ENCODE results near the gene BICDL2.

The BICDL2 gene

DNA sequence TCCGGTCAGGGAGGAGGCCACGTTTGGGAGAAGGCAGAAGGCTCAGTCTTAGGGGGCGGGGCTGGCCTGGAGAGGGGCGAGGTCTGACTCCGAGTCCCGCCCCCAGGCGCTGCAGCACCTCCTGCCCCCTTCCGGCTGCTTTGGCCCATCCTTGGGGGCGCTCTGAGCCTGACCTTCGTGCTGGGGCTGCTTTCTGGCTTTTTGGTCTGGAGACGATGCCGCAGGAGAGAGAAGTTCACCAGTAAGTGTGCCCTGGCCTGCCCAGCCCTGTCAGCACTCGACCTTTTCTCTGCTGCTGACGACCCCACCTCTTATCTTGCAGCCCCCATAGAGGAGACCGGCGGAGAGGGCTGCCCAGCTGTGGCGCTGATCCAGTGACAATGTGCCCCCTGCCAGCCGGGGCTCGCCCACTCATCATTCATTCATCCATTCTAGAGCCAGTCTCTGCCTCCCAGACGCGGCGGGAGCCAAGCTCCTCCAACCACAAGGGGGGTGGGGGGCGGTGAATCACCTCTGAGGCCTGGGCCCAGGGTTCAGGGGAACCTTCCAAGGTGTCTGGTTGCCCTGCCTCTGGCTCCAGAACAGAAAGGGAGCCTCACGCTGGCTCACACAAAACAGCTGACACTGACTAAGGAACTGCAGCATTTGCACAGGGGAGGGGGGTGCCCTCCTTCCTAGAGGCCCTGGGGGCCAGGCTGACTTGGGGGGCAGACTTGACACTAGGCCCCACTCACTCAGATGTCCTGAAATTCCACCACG, 15.1 kb downstream of the BICDL2 start:
- peak overlapping the region; percentile 54 for H3K27ac ChIP-seq (ENCODE audit: extremely low read depth, low read depth, low read length)
- H3K36me3 ChIP-seq (ENCODE audit: control insufficient read depth in 2 of 2, insufficient read depth in 1 of 2, low read length in 2 of 2): peaks cover 0 to 14% of the 10 kb centered on the region in 2 experiments; a peak in 1 of 3 replicates
- H3K9me3 ChIP-seq (ENCODE audit: control insufficient read depth, insufficient read depth, low read depth, low read length): no peaks in the 10 kb centered on the region
- ChIA-PET POLR2A (interaction anchor here (0.6 to 11.9 kb wide), 17 partner anchors 9 to 321 kb away, joined by 3 to 247 read pairs (median 6); partner anchors contain the start of genes CLDN9, FLYWCH2, KREMEN2 and PAQR4), CTCF (interaction anchor here (0.6 to 4.1 kb wide), 9 partner anchors 10 to 69 kb away, joined by 3 to 41 read pairs (median 3); no protein-coding TSS in a partner anchor)
- peaks cover 21% of the 10 kb centered on the region for H3K4me1 ChIP-seq (ENCODE audit: control insufficient read depth, insufficient read depth, low read length)
- peak overlapping the region; percentile 75 for H3K4me3 ChIP-seq (ENCODE audit: low read depth, low read length)
- TF ChIP-seq ZNF416 (tag by site-specific recombination; IDR thresholded peaks at IDR 0.05): no peak
- no peak for TF ChIP-seq ZNF19 (tag by site-specific recombination; IDR thresholded peaks at IDR 0.05; ENCODE audit: low read depth)
- TF ChIP-seq, protein P1, sequence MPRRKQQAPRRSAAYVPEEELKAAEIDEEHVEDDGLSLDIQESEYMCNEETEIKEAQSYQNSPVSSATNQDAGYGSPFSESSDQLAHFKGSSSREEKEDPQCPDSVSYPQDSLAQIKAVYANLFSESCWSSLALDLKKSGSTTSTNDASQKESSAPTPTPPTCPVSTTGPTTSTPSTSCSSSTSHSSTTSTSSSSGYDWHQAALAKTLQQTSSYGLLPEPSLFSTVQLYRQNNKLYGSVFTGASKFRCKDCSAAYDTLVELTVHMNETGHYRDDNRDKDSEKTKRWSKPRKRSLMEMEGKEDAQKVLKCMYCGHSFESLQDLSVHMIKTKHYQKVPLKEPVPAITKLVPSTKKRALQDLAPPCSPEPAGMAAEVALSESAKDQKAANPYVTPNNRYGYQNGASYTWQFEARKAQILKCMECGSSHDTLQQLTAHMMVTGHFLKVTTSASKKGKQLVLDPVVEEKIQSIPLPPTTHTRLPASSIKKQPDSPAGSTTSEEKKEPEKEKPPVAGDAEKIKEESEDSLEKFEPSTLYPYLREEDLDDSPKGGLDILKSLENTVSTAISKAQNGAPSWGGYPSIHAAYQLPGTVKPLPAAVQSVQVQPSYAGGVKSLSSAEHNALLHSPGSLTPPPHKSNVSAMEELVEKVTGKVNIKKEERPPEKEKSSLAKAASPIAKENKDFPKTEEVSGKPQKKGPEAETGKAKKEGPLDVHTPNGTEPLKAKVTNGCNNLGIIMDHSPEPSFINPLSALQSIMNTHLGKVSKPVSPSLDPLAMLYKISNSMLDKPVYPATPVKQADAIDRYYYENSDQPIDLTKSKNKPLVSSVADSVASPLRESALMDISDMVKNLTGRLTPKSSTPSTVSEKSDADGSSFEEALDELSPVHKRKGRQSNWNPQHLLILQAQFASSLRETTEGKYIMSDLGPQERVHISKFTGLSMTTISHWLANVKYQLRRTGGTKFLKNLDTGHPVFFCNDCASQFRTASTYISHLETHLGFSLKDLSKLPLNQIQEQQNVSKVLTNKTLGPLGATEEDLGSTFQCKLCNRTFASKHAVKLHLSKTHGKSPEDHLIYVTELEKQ (tag by site-specific recombination; IDR thresholded peaks at IDR 0.05; ENCODE audit: borderline replicate concordance): no peak
- TF ChIP-seq ZNF221 (tag by site-specific recombination; IDR thresholded peaks at IDR 0.05; ENCODE audit: borderline replicate concordance): no peak
- TF ChIP-seq SP2 (tag by site-specific recombination; IDR thresholded peaks at IDR 0.05): peak; percentile 84
- TF ChIP-seq, protein P2, sequence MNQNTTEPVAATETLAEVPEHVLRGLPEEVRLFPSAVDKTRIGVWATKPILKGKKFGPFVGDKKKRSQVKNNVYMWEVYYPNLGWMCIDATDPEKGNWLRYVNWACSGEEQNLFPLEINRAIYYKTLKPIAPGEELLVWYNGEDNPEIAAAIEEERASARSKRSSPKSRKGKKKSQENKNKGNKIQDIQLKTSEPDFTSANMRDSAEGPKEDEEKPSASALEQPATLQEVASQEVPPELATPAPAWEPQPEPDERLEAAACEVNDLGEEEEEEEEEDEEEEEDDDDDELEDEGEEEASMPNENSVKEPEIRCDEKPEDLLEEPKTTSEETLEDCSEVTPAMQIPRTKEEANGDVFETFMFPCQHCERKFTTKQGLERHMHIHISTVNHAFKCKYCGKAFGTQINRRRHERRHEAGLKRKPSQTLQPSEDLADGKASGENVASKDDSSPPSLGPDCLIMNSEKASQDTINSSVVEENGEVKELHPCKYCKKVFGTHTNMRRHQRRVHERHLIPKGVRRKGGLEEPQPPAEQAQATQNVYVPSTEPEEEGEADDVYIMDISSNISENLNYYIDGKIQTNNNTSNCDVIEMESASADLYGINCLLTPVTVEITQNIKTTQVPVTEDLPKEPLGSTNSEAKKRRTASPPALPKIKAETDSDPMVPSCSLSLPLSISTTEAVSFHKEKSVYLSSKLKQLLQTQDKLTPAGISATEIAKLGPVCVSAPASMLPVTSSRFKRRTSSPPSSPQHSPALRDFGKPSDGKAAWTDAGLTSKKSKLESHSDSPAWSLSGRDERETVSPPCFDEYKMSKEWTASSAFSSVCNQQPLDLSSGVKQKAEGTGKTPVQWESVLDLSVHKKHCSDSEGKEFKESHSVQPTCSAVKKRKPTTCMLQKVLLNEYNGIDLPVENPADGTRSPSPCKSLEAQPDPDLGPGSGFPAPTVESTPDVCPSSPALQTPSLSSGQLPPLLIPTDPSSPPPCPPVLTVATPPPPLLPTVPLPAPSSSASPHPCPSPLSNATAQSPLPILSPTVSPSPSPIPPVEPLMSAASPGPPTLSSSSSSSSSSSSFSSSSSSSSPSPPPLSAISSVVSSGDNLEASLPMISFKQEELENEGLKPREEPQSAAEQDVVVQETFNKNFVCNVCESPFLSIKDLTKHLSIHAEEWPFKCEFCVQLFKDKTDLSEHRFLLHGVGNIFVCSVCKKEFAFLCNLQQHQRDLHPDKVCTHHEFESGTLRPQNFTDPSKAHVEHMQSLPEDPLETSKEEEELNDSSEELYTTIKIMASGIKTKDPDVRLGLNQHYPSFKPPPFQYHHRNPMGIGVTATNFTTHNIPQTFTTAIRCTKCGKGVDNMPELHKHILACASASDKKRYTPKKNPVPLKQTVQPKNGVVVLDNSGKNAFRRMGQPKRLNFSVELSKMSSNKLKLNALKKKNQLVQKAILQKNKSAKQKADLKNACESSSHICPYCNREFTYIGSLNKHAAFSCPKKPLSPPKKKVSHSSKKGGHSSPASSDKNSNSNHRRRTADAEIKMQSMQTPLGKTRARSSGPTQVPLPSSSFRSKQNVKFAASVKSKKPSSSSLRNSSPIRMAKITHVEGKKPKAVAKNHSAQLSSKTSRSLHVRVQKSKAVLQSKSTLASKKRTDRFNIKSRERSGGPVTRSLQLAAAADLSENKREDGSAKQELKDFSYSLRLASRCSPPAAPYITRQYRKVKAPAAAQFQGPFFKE (tag by site-specific recombination; IDR thresholded peaks at IDR 0.05; ENCODE audit: borderline replicate concordance): no peak
- no peak for TF ChIP-seq ZNF558 (tag by site-specific recombination; IDR thresholded peaks at IDR 0.05)
- no peak for TF ChIP-seq ZNF274 (IDR thresholded peaks at IDR 0.05; ENCODE audit: low read length)
- no peak for TF ChIP-seq ZNF274 (tag by site-specific recombination; IDR thresholded peaks at IDR 0.05; ENCODE audit: borderline replicate concordance)
- no peak for TF ChIP-seq ZNF16 (tag by site-specific recombination; IDR thresholded peaks at IDR 0.05; ENCODE audit: low read depth)
- TF ChIP-seq ZNF510 (tag by site-specific recombination; IDR thresholded peaks at IDR 0.05; ENCODE audit: insufficient replicate concordance): no peak
- TF ChIP-seq, protein P3, sequence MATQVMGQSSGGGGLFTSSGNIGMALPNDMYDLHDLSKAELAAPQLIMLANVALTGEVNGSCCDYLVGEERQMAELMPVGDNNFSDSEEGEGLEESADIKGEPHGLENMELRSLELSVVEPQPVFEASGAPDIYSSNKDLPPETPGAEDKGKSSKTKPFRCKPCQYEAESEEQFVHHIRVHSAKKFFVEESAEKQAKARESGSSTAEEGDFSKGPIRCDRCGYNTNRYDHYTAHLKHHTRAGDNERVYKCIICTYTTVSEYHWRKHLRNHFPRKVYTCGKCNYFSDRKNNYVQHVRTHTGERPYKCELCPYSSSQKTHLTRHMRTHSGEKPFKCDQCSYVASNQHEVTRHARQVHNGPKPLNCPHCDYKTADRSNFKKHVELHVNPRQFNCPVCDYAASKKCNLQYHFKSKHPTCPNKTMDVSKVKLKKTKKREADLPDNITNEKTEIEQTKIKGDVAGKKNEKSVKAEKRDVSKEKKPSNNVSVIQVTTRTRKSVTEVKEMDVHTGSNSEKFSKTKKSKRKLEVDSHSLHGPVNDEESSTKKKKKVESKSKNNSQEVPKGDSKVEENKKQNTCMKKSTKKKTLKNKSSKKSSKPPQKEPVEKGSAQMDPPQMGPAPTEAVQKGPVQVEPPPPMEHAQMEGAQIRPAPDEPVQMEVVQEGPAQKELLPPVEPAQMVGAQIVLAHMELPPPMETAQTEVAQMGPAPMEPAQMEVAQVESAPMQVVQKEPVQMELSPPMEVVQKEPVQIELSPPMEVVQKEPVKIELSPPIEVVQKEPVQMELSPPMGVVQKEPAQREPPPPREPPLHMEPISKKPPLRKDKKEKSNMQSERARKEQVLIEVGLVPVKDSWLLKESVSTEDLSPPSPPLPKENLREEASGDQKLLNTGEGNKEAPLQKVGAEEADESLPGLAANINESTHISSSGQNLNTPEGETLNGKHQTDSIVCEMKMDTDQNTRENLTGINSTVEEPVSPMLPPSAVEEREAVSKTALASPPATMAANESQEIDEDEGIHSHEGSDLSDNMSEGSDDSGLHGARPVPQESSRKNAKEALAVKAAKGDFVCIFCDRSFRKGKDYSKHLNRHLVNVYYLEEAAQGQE (tag by site-specific recombination; IDR thresholded peaks at IDR 0.05): no peak
- TF ChIP-seq ZNF354C (tag by site-specific recombination; IDR thresholded peaks at IDR 0.05; ENCODE audit: borderline replicate concordance, low read depth): no peak
- TF ChIP-seq ZNF121 (tag by site-specific recombination; IDR thresholded peaks at IDR 0.05): no peak
- TF ChIP-seq FEZF1 (tag by site-specific recombination; IDR thresholded peaks at IDR 0.05): no peak
- no peak for TF ChIP-seq TCF7L2 (IDR thresholded peaks at IDR 0.05; ENCODE audit: borderline replicate concordance, low read depth, low read length)
- TF ChIP-seq ZNF623 (tag by site-specific recombination; IDR thresholded peaks at IDR 0.05): no peak; the same call in 1 of the 2 replicates
- TF ChIP-seq GLIS2 (tag by site-specific recombination; IDR thresholded peaks at IDR 0.05): peak; percentile 77
- TF ChIP-seq ZNF473 (tag by site-specific recombination; IDR thresholded peaks at IDR 0.05): no peak
- TF ChIP-seq ZNF239 (tag by site-specific recombination; IDR thresholded peaks at IDR 0.05): no peak
- TF ChIP-seq OVOL3 (tag by site-specific recombination; IDR thresholded peaks at IDR 0.05): no peak
- TF ChIP-seq, protein P4, sequence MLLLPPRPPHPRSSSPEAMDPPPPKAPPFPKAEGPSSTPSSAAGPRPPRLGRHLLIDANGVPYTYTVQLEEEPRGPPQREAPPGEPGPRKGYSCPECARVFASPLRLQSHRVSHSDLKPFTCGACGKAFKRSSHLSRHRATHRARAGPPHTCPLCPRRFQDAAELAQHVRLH (tag by site-specific recombination; IDR thresholded peaks at IDR 0.05): no peak
- no peak for TF ChIP-seq ZNF561 (tag by site-specific recombination; IDR thresholded peaks at IDR 0.05; ENCODE audit: borderline replicate concordance)

All from HEK293 (cell line).